Inflammatory macrophage treated with lipopolysaccharide for 4 hours (primary cell): ENCODE data around the gene LRIT1.

Experiments used
- DNase-seq: peaks from one replicate; pipeline ENCODE4 v3.0.0-alpha.2; 2020

The LRIT1 gene

DNA sequence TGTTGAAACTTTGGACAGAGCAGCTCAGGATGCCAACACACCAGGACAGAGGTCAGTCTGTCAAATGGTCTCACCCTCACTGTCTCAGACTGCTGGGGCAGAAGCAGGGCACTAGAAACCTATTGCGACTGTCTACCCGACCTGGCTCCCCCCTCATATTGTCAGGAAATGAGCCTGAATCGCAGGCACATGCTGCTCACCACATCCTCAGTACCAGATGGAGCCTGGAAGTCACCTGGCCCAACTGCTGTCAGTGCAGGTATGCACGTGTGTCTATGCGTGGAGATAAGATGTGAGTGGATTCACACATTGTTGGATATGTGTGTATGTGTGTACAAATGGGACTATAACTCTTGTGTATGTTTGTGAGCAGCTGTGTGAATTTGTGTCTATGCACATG lies 50.2 kb downstream of the LRIT1 start:
- no peak for DNase-seq

DNA sequence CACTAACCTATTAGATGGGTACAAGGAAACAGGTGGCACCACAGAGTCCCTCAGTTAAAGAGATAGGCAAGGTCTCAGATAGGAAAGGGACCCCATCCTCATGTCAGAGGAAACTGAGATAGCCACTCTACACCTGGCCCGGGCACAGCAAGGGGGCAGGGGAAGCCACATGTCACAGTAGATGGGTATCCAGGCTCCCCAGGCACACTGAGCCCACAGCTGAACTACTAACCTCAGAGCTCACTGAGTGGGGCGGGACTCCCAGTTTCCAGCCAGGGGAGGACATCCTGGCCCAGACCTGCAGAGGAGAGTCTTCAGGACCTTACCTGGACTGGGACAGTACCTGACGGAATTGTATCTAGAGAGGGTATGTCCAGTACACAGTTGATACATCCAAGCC lies 50.7 kb downstream of the LRIT1 start:
- DNase-seq: no peak

DNA sequence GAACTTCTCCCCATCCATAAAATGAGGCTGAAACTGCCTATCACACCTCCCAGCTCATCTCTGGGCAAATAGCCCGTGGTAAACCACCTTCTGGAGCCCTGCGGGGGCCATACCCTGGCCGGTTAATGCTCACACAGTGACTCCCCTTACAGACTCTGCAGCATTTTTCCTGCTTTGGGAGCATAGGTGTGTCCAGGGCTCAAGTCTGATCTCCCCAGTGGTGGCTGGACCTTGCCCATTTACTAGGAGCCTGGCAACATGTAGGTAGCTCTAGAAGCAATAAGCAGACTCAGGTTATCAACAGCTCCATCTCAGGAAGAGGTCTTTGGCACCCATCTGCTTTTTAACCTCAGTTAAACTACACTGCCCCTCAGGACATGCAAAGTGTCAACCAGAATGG lies 52.5 kb downstream of the LRIT1 start:
- no peak for DNase-seq

DNA sequence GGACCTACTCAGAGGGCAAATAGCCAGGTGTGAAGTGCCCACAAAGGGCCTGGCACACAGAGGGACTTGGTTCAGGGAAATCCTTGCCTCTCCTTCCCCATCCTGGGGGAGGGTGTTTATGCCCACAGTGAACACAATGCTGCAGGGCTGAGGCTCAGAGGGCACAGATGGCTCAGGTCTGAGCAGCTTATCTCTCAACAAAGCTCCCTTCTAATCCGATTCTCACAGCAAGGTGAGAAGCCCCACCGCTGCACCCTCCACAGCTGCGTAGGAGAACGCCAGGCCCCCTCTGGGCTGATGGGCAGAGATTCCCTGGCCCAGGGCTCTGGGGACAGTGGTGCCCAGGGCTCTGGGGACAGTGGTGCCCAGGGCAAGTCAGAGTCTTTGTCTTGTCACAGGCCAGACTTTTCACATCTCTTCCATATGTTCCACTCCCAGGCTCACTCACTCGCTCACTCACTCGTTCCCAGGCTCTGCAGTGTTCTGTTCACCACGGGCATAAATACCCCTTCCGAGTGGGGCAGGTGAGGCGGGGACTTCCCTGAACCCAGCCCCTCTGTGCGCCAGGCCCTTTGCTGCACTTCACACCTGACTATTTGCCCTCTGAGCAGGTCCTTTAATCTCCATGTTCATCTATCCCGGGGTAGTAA lies 55.7 kb downstream of the LRIT1 start:
- no peak for DNase-seq

DNA sequence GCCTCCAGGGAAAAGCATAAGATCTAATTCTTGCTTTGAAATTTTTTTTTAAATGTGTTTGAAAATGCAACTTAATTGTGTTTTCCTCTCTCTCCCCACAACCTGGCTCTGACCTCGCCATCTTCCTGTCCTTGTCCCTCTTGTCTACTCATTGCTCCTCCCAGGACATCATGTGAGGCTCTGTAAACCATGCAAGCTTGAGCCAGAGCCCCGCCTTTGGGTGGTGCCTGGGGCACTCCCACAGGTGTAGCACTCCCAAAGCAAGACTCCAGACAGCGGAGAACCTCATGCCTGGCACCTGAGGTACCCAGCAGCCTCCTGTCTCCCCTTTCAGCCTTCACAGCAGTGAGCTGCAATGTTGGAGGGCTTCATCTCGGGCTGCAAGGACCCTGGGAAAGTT lies 56.8 kb downstream of the LRIT1 start:
- DNase-seq: no peak

DNA sequence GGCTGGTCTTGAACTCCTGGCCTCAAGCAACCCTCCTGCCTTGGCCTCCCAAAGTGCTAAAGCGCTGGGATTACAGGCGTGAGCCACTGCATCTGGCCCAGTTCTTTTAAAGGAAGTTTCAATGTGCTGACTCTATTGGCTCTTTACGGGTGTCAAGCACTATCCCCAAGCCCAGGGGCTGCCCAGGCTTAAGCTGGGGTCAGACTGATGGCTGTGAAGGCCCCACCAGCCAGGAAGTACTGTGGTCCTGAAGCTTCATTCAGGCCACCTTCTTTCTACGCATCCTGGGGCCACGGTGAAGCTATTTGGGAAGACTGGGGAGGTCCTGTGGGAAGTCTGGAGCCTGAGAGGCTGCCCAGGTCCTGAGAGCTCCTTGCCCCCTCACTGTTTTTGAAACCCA lies 59.7 kb downstream of the LRIT1 start:
- DNase-seq: no peak
